Measurements from ENCODE around the gene SPC25. TPM values are rescaled to one million over a fixed set of nuclear protein-coding genes. Genes with fewer than 3 reads are reported as not detected.
A peak's percentile ranks its signal among the peaks of the same experiment; 100 is the strongest.

SPC25 gene
- total RNA-seq, 6 experiments from 2014 or later, result 0.15 to 1.1 (median 0.67) TPM; not detected in 1

DNA sequence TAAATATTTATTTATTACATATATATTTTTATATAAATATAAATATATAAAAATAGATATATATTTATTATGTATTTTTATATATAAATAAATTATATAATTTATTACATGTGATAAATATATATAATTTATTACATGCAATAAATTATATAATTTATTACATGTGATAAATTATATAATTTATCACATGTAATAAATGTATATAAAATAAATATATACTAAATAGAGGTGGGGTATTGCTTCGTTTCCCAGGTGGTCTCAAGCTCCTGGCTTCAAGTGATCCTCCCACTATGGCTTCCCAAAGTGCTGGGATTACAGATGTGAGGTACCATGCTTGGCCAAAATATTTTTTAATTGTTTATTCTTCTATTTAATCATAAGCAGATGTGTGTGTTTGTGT is 7.2 kb upstream of the SPC25 start:
- TF ChIP-seq POLR2A (IDR thresholded peaks at IDR 0.05), result no peak
- TF ChIP-seq, protein P1, sequence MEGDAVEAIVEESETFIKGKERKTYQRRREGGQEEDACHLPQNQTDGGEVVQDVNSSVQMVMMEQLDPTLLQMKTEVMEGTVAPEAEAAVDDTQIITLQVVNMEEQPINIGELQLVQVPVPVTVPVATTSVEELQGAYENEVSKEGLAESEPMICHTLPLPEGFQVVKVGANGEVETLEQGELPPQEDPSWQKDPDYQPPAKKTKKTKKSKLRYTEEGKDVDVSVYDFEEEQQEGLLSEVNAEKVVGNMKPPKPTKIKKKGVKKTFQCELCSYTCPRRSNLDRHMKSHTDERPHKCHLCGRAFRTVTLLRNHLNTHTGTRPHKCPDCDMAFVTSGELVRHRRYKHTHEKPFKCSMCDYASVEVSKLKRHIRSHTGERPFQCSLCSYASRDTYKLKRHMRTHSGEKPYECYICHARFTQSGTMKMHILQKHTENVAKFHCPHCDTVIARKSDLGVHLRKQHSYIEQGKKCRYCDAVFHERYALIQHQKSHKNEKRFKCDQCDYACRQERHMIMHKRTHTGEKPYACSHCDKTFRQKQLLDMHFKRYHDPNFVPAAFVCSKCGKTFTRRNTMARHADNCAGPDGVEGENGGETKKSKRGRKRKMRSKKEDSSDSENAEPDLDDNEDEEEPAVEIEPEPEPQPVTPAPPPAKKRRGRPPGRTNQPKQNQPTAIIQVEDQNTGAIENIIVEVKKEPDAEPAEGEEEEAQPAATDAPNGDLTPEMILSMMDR (IDR thresholded peaks at IDR 0.05), result no peak
- ATAC-seq (no peak), DNase-seq (no peak)
- no peaks in the 10 kb centered on the region for H3K9me3 ChIP-seq
- no peak overlapping the region for H3K27ac ChIP-seq
- H3K4me1 ChIP-seq, result peaks cover 0 to 17% (median 6%) of the 10 kb centered on the region in 4 donors
- no peak overlapping the region for H3K4me3 ChIP-seq
- 50% methylated on average over 1 of the region's 1 CpG for WGBS (ENCODE audit: insufficient coverage, low coverage, low lambda C conversion rate, missing lambda C conversion rate)
- intact Hi-C loops (cut with DNase I), result no loop called here
- H3K36me3 ChIP-seq, result no peaks in the 10 kb centered on the region
- H3K27me3 ChIP-seq, result no peaks in the 10 kb centered on the region

DNA sequence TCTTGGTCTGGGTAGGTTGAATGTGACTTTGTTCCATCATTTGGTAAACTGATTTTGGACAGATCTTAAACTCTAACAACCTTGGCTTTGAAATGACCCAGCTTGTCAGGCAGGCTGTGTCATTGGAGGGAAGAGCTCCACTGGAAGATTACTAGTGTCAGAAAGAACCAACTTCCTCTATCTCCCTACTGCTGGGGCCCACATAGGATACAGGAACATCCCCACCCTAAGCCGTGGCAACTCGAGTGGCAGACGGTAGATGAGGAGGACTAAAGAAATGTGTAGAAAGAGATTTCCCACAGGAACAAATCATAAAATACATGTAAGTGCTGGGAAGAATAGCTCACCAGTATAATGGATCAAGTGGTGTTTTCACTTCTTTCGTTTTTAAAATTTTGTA is 6.6 kb upstream of the SPC25 start:
- TF ChIP-seq POLR2A (IDR thresholded peaks at IDR 0.05), result no peak
- TF ChIP-seq, protein P1 (IDR thresholded peaks at IDR 0.05), result no peak
- Histone ChIP-seq H3K4me3 (no peak overlapping the region), H3K36me3 (no peaks in the 10 kb centered on the region), H3K27ac (no peak overlapping the region), H3K4me1 (peaks cover 0 to 17% (median 6%) of the 10 kb centered on the region in 4 donors), H3K27me3 (no peaks in the 10 kb centered on the region), H3K9me3 (no peaks in the 10 kb centered on the region)
- intact Hi-C loops (cut with DNase I), result no loop called here
- WGBS (ENCODE audit: insufficient coverage, low coverage, low lambda C conversion rate, missing lambda C conversion rate), result 40% methylated on average over 2 of the region's 4 CpGs
- DNase-seq (no peak), ATAC-seq (no peak)

DNA sequence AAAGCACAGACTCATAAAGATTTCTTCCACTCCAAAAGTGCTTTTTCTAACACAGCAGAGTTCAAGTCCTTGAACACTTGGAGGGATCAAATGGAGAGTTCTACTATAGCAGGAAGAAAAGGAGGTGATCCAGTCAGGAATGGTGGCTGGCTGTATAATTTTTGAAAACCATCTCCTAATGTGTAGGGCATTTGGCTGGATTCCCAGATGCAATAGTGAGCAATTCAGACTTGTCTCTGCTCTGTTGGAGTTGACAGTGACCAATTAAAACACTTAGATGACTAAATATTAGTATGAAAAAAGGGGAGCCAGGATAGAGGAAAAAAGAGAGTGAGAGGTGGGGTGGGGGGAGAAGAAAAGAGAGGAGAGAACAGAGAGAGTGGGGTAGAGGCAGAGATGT is 5.5 kb upstream of the SPC25 start:
- TF ChIP-seq, protein P1 (IDR thresholded peaks at IDR 0.05), result no peak
- no peak for TF ChIP-seq POLR2A (IDR thresholded peaks at IDR 0.05)
- H3K36me3 ChIP-seq, result no peaks in the 10 kb centered on the region
- H3K9me3 ChIP-seq, result no peaks in the 10 kb centered on the region
- intact Hi-C loops (cut with DNase I), result no loop called here
- peak in 1 of 4 donors; percentile 35 for ATAC-seq
- H3K27me3 ChIP-seq, result no peaks in the 10 kb centered on the region
- DNase-seq, result no peak
- peaks cover 0 to 17% (median 6%) of the 10 kb centered on the region in 4 donors for H3K4me1 ChIP-seq
- H3K27ac ChIP-seq, result no peak overlapping the region
- H3K4me3 ChIP-seq, result no peak overlapping the region

DNA sequence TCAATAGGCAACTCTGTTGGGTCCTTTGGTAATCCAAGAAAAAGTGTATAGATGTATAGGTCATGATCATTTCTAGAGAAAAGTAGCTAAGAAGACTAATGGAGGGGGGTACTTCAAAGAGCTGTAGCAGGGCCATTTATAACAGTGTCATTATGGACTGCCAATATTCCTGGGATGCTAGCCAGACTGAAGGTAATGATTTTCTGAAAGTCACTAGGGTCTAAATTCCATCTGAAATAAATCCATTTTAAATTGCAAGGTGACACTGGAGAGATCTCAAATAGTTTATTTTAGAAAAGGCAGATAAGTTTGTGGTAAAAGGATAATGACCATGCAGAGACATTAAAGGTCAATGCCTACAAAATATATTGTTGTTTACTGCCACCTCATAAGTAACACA is 4.5 kb upstream of the SPC25 start:
- Histone ChIP-seq H3K4me3 (no peak overlapping the region), H3K27me3 (no peaks in the 10 kb centered on the region), H3K36me3 (no peaks in the 10 kb centered on the region), H3K4me1 (peaks cover 0 to 17% (median 6%) of the 10 kb centered on the region in 4 donors), H3K27ac (peak overlapping the region in 2 of 3 donors; percentile 17 to 26), H3K9me3 (no peaks in the 10 kb centered on the region)
- DNase-seq (no peak), ATAC-seq (peak; percentile 66 to 74 (median 70))
- no peak for TF ChIP-seq POLR2A (IDR thresholded peaks at IDR 0.05)
- TF ChIP-seq, protein P1 (IDR thresholded peaks at IDR 0.05), result no peak
- intact Hi-C loops (cut with DNase I), result no loop called here

DNA sequence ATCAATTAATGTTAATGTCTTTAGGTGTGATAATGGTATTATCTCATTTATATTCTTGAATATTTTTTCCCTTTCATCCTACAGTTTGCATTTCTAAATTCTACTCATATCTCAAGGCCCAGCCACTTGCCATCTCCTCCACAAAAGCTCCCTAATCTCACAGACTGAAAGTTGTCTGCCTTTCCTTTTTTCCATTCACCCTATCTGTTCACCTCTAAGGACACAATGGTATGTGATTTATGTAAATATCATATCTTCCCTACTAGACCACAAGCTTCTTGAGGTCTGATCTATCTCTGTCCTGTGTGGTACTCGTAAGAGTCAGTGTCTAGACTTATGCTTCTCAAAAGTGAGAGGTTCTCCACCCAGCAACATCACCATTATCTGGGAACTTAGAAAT is 3.9 kb upstream of the SPC25 start:
- DNase-seq (no peak), ATAC-seq (no peak)
- no peak for TF ChIP-seq POLR2A (IDR thresholded peaks at IDR 0.05)
- TF ChIP-seq, protein P1 (IDR thresholded peaks at IDR 0.05), result no peak
- WGBS (ENCODE audit: insufficient coverage, low coverage, low lambda C conversion rate, missing lambda C conversion rate), result 100% methylated on average over 1 of the region's 1 CpG
- Histone ChIP-seq H3K27me3 (no peaks in the 10 kb centered on the region), H3K9me3 (no peaks in the 10 kb centered on the region), H3K36me3 (no peaks in the 10 kb centered on the region), H3K27ac (no peak overlapping the region), H3K4me1 (peaks cover 0 to 17% (median 6%) of the 10 kb centered on the region in 4 donors), H3K4me3 (no peak overlapping the region)
- intact Hi-C loops (cut with DNase I), result no loop called here
